Epithelial cell of proximal tubule (primary cell): ENCODE measurements around the gene FGF2. TPM values are rescaled to one million over a fixed set of nuclear protein-coding genes. Genes with fewer than 3 reads are reported as not detected.
"Not testable (repeated sequence)": the region's sequence is repeated elsewhere in the genome, so short reads cannot be mapped to it uniquely, and the experiment has no call there.

Source experiments
- DNase-seq: peaks from one replicate; pipeline ENCODE4 v3.0.0-alpha.2; 2011; ENCODE audit warnings: low read depth
- H3K4me3 ChIP-seq: 2 replicates; pipeline ENCODE4 v1.5.1; 2011; ENCODE audit warnings: low read depth, mild to moderate bottlenecking, low read length
- CTCF ChIP-seq: conservative IDR thresholded peaks from 2 replicates; pipeline ENCODE4 v1.5.1; 2012; ENCODE audit warnings: low read depth, mild to moderate bottlenecking, low read length
- total RNA-seq: library from RNA; depleted of rRNA; stranded (reverse); fragments of >200 nt; gene quantifications from 2 replicates; pipeline ENCODE4 v1.2.3, GENCODE V29; 2015

FGF2 gene
- total RNA-seq, 1 donor from 2014 or later: 11.4 TPM

- no peak for TF ChIP-seq CTCF
- H3K4me3 ChIP-seq: no peak overlapping the region
- DNase-seq: no peak
Measured at GRCh38 chr4:122798101-122798500, 28.5 kb upstream of the FGF2 start.

- TF ChIP-seq CTCF: no peak
- DNase-seq: no peak
- H3K4me3 ChIP-seq: no peak overlapping the region
Measured at GRCh38 chr4:122798917-122799316, 27.7 kb upstream of the FGF2 start.

DNA sequence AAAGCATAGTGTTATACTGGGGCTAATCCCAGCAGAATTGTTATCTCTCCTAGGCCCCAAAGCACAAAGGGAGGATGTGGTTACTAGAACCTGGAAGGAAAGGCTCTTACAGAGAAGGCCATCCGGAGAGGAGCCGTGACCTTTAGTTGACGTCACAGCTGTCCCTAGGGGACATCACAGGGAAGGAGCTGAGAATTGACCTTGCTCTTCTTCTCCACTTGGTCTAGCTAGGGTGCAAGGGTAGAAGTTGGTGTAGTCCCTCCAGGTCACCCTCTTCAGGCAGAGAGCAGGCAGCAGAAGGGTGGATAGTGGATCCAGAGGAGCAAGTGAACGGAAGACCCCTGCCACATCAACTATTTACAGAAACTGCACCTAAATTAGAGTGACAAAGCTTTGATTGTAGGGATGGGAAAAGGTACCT is 22.8 kb upstream of the FGF2 start:
- DNase-seq: no peak
- no peak overlapping the region for H3K4me3 ChIP-seq
- TF ChIP-seq CTCF: no peak

GRCh38 chr4:122806981-122807679 is 19.5 kb upstream of the FGF2 start:
- DNase-seq: no peak
- no peak overlapping the region for H3K4me3 ChIP-seq
- no peak for TF ChIP-seq CTCF

DNA sequence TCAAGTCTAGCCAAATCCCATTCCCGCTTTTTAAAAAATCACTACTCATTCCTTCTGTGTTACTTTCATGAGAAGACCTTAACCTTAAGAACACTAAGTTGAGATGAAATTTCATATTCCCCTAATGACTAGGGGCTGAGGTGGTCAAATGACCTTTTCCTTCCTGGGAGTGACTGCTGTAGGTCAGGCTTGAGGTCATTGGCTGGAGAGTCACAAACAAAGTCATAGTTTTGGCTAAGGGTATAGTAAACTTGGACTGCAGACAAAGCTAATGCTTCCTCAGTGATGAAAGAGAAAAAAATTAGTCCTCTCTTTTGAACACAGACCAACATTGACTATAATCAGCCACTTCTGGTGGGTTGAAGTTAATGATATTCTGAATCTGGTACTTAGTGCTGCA is 16.0 kb upstream of the FGF2 start:
- no peak overlapping the region for H3K4me3 ChIP-seq
- no peak for DNase-seq
- TF ChIP-seq CTCF: no peak

DNA sequence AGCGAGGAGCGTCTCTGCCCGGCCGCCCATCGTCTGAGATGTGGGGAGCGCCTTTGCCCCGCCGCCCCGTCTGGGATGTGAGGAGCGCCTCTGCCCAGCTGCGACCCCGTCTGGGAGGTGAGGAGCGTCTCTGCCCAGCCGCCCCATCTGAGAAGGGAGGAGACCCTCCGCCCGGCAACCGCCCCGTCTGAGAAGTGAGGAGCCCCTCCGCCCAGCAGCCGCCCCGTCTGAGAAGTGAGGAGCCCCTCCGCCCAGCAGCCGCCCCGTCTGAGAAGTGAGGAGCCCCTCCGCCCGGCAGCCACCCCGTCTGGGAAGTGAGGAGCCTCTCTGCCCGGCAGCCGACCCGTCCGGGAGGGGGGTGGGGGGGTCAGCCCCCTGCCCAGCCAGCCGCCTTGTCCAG is 14.8 kb upstream of the FGF2 start:
- not testable (repeated sequence) for DNase-seq, H3K4me3 ChIP-seq

- DNase-seq: not testable (repeated sequence)
Measured at GRCh38 chr4:122812823-122813222, 13.8 kb upstream of the FGF2 start.

DNA sequence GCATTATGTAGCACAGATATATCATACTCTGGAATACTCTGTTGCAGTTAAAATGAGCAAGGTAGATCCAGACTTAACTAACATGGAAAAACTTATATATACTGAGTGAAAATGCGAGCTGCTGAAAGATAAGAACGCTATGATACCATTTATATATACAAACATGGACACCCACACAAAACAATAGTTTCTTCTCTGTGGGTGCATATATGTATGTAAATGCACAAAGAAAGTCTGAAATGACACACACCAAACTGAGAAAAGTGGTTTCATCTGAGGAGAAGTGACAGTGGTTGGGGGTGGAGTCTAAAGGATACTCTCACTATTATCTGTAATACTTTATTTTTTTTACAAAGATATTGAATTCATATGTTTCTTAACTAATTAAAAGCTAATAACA is 12.2 kb upstream of the FGF2 start:
- H3K4me3 ChIP-seq: no peak overlapping the region
- no peak for TF ChIP-seq CTCF
- DNase-seq: no peak

More at GRCh38 chr4:122812823-122813222, 13.8 kb upstream of the FGF2 start:
- H3K4me3 ChIP-seq: not testable (repeated sequence)
